Astrocyte of the cerebellum (primary cell): ENCODE data around the gene IFT80.
"Not testable (repeated sequence)": the region's sequence is repeated elsewhere in the genome, so short reads cannot be mapped to it uniquely, and the experiment has no call there.

Experiments
- DNase-seq: peaks from one replicate; pipeline ENCODE4 v3.0.0-alpha.2; 2011; ENCODE audit warnings: low read depth
- H3K4me3 ChIP-seq: 2 replicates; pipeline ENCODE4 v1.5.1; 2011; ENCODE audit warnings: mild to moderate bottlenecking, low read depth, low read length, moderate library complexity
- CTCF ChIP-seq: IDR thresholded peaks from 2 replicates; pipeline ENCODE4 v1.5.1; 2012; ENCODE audit warnings: low read length, low read depth, moderate library complexity, mild to moderate bottlenecking; ENCODE audit errors: missing control alignments
- in situ Hi-C: cut with HindIII; loops from 2 replicates; pipeline ENCODE4 v1.10.0; 2017; ENCODE audit warnings: low sequenced_read_pairs

IFT80 gene

GRCh38 chr3:160343132-160343531, 55.9 kb downstream of the IFT80 start:
- DNase-seq: peak; percentile 4
- no peak for TF ChIP-seq CTCF
- in situ Hi-C loops: no loop called here
- no peak overlapping the region for H3K4me3 ChIP-seq

GRCh38 chr3:160340351-160340750, 58.7 kb downstream of the IFT80 start:
- in situ Hi-C loops: no loop called here
- no peak overlapping the region for H3K4me3 ChIP-seq
- TF ChIP-seq CTCF: no peak
- DNase-seq: no peak

- TF ChIP-seq CTCF: no peak
- peak; percentile 26 for DNase-seq
- H3K4me3 ChIP-seq: no peak overlapping the region
- in situ Hi-C loops: no loop called here
Observed at GRCh38 chr3:160331127-160331937, 67.7 kb downstream of the IFT80 start.

GRCh38 chr3:160330690-160331089, 68.3 kb downstream of the IFT80 start:
- no peak overlapping the region for H3K4me3 ChIP-seq

GRCh38 chr3:160330109-160330508, 68.9 kb downstream of the IFT80 start:
- TF ChIP-seq CTCF: no peak
- in situ Hi-C loops: no loop called here
- H3K4me3 ChIP-seq: no peak overlapping the region
- DNase-seq: no peak

More at GRCh38 chr3:160330690-160331089, 68.3 kb downstream of the IFT80 start:
- in situ Hi-C loops: no loop called here
- TF ChIP-seq CTCF: no peak
- no peak for DNase-seq

GRCh38 chr3:160326286-160326685, 72.7 kb downstream of the IFT80 start:
- in situ Hi-C loops, DNase-seq, H3K4me3 ChIP-seq: not testable (repeated sequence)

- DNase-seq, in situ Hi-C loops, H3K4me3 ChIP-seq: not testable (repeated sequence)
Observed at GRCh38 chr3:160321821-160322220, 77.2 kb downstream of the IFT80 start.
